GM18507 (cell line): Measurements from ENCODE around the gene CEP112.

Experiments
- DNase-seq: peaks from one replicate; pipeline ENCODE4 v3.0.0; 2011; ENCODE audit warnings: low read depth; ENCODE audit not compliant: insufficient read length; ENCODE audit errors: extremely low spot score
- FAIRE-seq: peaks from 2 replicates; lab custom pipeline; 2011; peaks lifted over from hg19 to GRCh38; lab: Jason Lieb, UNC

CEP112 gene

DNA sequence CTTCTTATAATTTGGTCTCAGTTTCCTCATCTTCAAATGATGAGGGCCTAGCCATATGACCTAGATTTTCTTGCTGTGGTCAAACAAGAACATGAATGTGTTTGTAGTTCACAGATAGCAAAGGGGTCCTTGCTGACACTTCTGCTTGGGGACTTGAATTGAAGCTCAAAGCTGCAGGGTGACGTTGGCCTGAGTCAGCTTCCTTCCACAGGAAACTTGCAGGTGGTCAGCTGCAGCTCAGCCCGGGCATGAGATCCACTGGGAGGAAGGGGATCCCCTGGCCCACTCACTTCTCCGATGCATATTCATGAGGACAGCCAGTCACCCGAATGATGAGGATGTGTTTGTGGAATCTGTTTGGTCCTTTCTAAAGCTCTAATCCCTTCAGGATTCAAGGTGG lies 587.9 kb downstream of the CEP112 start:
- DNase-seq = no peak
- FAIRE-seq = no peak

DNA sequence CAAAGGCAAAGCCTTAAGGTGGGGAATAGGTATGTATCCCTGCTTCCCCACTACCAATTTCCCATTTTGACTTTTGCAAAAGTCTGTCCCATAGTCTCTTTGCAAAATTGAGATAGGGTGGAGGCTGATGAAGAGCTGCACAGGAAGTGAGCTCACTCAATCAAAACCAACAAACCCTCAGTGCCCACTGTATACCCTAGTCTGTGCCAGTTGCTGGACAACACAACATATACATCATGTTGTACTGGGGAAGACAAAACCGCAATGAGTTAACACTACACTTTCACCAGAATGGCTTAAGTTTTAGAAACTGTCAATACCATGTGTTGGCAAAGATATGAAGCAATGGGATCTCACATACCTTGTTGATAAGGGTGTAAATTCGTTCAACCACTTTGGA lies 590.1 kb downstream of the CEP112 start:
- DNase-seq = no peak

GRCh38 chr17:65601145-65601544 lies 590.8 kb downstream of the CEP112 start:
- DNase-seq = no peak
- no peak for FAIRE-seq

More for the DNA sequence above, 590.1 kb downstream of the CEP112 start:
- no peak for FAIRE-seq

- no peak for FAIRE-seq
- DNase-seq = no peak
These were observed 591.4 kb downstream of the CEP112 start for GRCh38 chr17:65600518-65600917.

GRCh38 chr17:65599650-65600049 lies 592.3 kb downstream of the CEP112 start:
- no peak for DNase-seq

DNA sequence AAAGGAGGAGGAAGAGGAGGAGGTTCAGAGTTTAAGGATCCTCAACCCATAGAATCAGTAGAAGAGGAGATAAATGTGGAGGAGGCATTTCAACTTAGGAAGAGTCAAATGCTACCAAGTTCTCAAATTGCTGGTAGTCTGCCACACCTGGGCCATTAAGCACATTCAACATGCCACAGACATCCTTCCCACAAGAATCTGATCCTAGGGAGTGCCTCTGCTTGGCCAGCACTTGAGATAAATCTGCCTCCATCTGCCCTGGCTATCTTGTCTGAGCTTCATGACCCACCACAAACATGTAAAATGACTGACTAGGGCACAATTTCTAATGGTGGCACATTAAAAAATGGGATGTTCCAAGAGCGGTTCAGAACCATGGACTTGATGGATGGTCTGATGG lies 593.2 kb downstream of the CEP112 start:
- DNase-seq (no peak), FAIRE-seq (no peak)

More at GRCh38 chr17:65599650-65600049, 592.3 kb downstream of the CEP112 start:
- no peak for FAIRE-seq

GRCh38 chr17:65595071-65595656 lies 596.8 kb downstream of the CEP112 start:
- DNase-seq (no peak), FAIRE-seq (no peak)

- DNase-seq (no peak), FAIRE-seq (no peak)
These were observed 597.8 kb downstream of the CEP112 start for GRCh38 chr17:65593855-65594845.

DNA sequence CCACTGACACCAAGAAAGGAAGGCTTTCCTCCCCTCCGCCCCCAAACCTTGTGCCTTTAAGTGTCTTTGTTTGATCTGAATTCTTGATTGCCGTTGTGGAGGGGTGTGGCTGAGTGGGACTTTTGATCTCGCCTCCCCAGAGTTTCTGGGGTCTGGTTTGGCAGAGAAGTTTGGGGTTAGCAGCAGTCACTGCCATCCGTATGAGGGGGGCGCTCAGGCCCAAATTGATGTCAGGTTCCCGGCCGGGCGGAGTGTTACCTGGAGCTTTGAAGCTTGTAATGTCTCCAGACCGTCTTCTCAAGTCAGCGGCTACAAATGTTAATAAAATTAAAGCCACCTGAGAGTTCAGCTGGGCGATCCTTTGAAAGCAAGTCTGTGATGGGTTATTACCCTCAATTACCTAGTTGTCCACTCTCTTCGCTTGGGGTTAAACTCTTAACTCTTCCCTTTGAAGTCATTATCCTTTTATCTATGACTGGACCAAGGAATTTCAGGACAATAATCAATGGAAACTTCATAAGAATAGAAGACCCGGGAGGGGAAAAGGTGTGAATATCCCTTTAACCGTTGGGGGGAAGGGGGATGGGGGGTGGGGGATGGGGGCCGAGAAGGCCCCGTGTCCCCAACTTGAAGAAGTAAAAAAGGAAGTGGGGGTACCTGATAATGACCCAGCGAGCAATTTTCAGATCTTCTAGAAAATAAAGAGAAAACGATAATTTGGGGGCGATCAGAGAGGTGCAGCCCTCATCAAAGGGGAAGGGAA lies 598.7 kb downstream of the CEP112 start:
- FAIRE-seq = no peak

DNA sequence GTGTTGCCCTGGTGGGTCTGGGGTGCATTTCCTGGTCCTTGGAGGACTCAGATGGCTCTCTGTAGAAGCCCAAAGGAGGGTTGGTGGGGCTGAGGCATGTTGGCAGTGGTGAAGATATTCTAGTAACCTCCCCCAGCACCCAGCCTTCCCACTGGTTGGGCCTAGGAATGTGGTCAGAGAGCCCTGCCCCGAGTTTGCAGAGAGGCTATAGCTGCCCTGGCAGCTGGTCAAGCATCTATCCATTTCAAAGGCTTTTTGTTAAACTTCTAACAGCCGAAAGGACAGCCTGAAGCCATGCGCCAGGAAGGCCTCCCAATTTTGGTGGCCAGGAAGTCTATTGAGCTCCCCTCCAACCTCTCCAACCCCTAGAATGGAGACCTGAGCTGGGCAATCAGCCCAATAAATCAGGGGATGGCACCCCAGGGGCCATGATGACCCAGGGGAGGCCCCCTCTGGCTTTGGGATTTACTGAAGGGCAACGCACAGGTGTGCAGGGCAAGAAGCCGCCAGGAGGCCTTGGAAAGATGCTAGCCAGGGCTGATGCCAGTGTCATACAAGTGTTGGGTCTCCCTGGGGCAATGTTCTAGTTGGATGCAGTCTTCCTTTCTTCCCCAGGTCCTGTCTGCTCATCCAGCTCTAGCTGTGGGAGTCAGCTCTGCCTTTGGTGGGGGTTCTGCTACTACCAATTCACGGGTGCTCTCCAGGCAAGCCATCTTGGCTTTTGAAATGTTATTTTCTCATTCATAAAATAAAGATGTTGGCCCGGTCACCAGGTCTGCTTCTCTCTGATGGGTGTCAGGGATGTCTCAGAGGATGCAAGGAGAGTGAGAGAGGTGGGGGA lies 599.6 kb downstream of the CEP112 start:
- no peak for FAIRE-seq
- no peak for DNase-seq

More for the DNA sequence above, 598.7 kb downstream of the CEP112 start:
- DNase-seq = no peak

GRCh38 chr17:65589321-65589720 lies 602.6 kb downstream of the CEP112 start:
- DNase-seq (no peak), FAIRE-seq (no peak)

GRCh38 chr17:65588181-65588808 lies 603.6 kb downstream of the CEP112 start:
- DNase-seq (no peak), FAIRE-seq (no peak)

- FAIRE-seq = no peak
- no peak for DNase-seq
These were observed 604.3 kb downstream of the CEP112 start for GRCh38 chr17:65587534-65588180.

DNA sequence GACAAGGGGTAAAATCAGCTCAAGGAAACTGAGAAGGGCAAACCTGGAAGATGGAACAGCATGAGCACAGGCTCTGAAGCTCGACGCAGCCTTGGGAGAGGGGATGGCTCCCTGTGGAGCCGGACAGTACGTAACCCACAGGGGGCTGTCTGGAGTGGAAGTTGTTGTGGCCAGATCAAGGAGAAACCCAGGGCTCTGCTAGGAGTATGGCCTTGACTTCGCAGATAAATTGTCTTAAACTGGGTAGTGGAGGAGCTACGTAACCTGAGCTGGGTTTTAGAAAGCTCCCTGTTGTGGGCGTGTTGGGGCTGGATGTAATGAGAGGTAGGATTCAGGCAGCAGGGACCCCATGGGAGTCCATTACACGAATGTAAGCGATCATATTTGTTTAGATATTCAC lies 605.0 kb downstream of the CEP112 start:
- FAIRE-seq (no peak), DNase-seq (no peak)
